Mammary epithelial cell (primary cell): Measurements from ENCODE around the gene CDH12.

Experiments
- CTCF ChIP-seq, 2 donors: IDR thresholded peaks in 1 of 2; conservative IDR thresholded peaks in 1 of 2; 2 replicates each; pipeline ENCODE4 v1.5.1; 2011 to 2012; ENCODE audit warnings: inconsistent platforms in 2 of 2, low read length in 2 of 2, mild to moderate bottlenecking in 2 of 2, control low read depth in 1 of 2, low read depth in 1 of 2; ENCODE audit not compliant: insufficient read depth in 1 of 2; ENCODE audit errors: extremely low read depth in 1 of 2
- EZH2 ChIP-seq: IDR thresholded peaks from 2 replicates; pipeline ENCODE4 v1.6.1; 2012; ENCODE audit warnings: low read length, inconsistent platforms, borderline replicate concordance

- TF ChIP-seq CTCF (conservative IDR thresholded peaks at IDR 0.05 in 1 of 2, IDR thresholded peaks at IDR 0.05 in 1 of 2; ENCODE audit: extremely low read depth in 1 of 2, insufficient read depth in 1 of 2, low read depth in 1 of 2, low read length in 2 of 2) (peak in 1 of 2 donors; percentile 10), EZH2 (no peak)
Observed at GRCh38 chr5:22734907-22735306, 118.2 kb downstream of the CDH12 start.
